WTC11 (cell line): ENCODE measurements around the gene SUSD4. TPM values are rescaled to one million over a fixed set of nuclear protein-coding genes. Genes with fewer than 3 reads are reported as not detected.

Experiments
- ATAC-seq: fragments of 200-7000 bp; cut with Tn5 transposase; 2 replicates; pipeline ENCODE4 v1.10.0; 2021; ENCODE audit warnings: mild to moderate bottlenecking, moderate library complexity
- CTCF ChIA-PET: fragments of 300-600 bp; sonication (Branson Sonifier 250); formaldehyde crosslinking; loops from one replicate; lab custom pipeline; 2021; ENCODE audit warnings: antibody characterized with exemption; lab: Charles Lee
- POLR2A ChIA-PET: fragments of 350-600 bp; sonication (Branson Sonifier 250); formaldehyde crosslinking; loops from one replicate; lab custom pipeline; 2021; ENCODE audit warnings: antibody characterized with exemption; lab: Charles Lee
- DNase-seq: peaks from one replicate; pipeline ENCODE4 v3.0.0; 2021; ENCODE audit warnings: low spot score
- H3K27ac Mint-ChIP-seq: 2 replicates; pipeline ENCODE4 v1.8.0; 2021; ENCODE audit warnings: mixed read lengths
- H3K27me3 Mint-ChIP-seq: 2 replicates; pipeline ENCODE4 v1.8.0; 2021; ENCODE audit warnings: low read depth, mild to moderate bottlenecking, moderate library complexity, mixed read lengths
- H3K36me3 Mint-ChIP-seq: 2 replicates; pipeline ENCODE4 v1.8.0; 2021; ENCODE audit warnings: mixed read lengths
- H3K4me1 Mint-ChIP-seq: 2 replicates; pipeline ENCODE4 v1.8.0; 2022; ENCODE audit warnings: mixed read lengths
- H3K4me3 Mint-ChIP-seq: 2 replicates; pipeline ENCODE4 v1.8.0; 2021; ENCODE audit warnings: mild to moderate bottlenecking, moderate library complexity, mixed read lengths
- H3K9me3 Mint-ChIP-seq: 2 replicates; pipeline ENCODE4 v1.8.0; 2021; ENCODE audit warnings: mixed read lengths
- ATF2 ChIP-seq: sonication (generic); formaldehyde crosslinking; IDR thresholded peaks from 2 replicates; pipeline ENCODE4 v1.8.1; 2022; ENCODE audit warnings: low read depth, missing genetic modification reagents, borderline replicate concordance
- CTCF ChIP-seq: fragments of 200-600 bp; IDR thresholded peaks from 2 replicates; pipeline ENCODE4 v1.8.0; 2022; ENCODE audit warnings: antibody characterized with exemption
- E2F4 ChIP-seq: sonication (generic); formaldehyde crosslinking; IDR thresholded peaks from 2 replicates; pipeline ENCODE4 v1.8.1; 2022; ENCODE audit warnings: low read depth, mild to moderate bottlenecking, moderate library complexity, missing genetic modification reagents, borderline replicate concordance
- E2F5 ChIP-seq: sonication (generic); formaldehyde crosslinking; IDR thresholded peaks from 2 replicates; pipeline ENCODE4 v1.8.1; 2022; ENCODE audit warnings: mild to moderate bottlenecking, moderate library complexity, missing genetic modification reagents
- EMX1 ChIP-seq: fragments of 250-450 bp; sonication (Bioruptor Pico); IDR thresholded peaks from 2 replicates; pipeline ENCODE4 v1.8.0; 2021; ENCODE audit warnings: mild to moderate bottlenecking
- ETV6 ChIP-seq: sonication (generic); formaldehyde crosslinking; IDR thresholded peaks from 2 replicates; pipeline ENCODE4 v1.8.1; 2022; ENCODE audit warnings: mild to moderate bottlenecking, missing genetic modification reagents
- MLX ChIP-seq: sonication (generic); formaldehyde crosslinking; IDR thresholded peaks from 2 replicates; pipeline ENCODE4 v1.8.1; 2023; ENCODE audit warnings: mild to moderate bottlenecking, missing genetic modification reagents, moderate library complexity
- NFYB ChIP-seq: sonication (generic); formaldehyde crosslinking; conservative IDR thresholded peaks from 2 replicates; pipeline ENCODE4 v1.8.0; 2022; ENCODE audit warnings: low read depth, missing genetic modification reagents
- OVOL2 ChIP-seq: fragments of 250-450 bp; sonication (Bioruptor Pico); IDR thresholded peaks from 2 replicates; pipeline ENCODE4 v1.9.0; 2021; ENCODE audit warnings: mild to moderate bottlenecking, borderline replicate concordance
- RORB ChIP-seq: fragments of 250-450 bp; sonication (Bioruptor Pico); IDR thresholded peaks from 2 replicates; pipeline ENCODE4 v1.9.0; 2021; ENCODE audit warnings: mild to moderate bottlenecking
- SMAD4 ChIP-seq: sonication (generic); formaldehyde crosslinking; IDR thresholded peaks from 2 replicates; pipeline ENCODE4 v1.8.0; 2022; ENCODE audit warnings: mild to moderate bottlenecking, missing genetic modification reagents
- SOX15 ChIP-seq: fragments of 250-450 bp; sonication (Bioruptor Pico); IDR thresholded peaks from 2 replicates; pipeline ENCODE4 v1.9.0; 2021; ENCODE audit warnings: mild to moderate bottlenecking
- TP53 ChIP-seq: sonication (generic); formaldehyde crosslinking; IDR thresholded peaks from 2 replicates; pipeline ENCODE4 v1.8.1; 2023; ENCODE audit warnings: mild to moderate bottlenecking, missing genetic modification reagents
- USF2 ChIP-seq: sonication (generic); formaldehyde crosslinking; IDR thresholded peaks from 2 replicates; pipeline ENCODE4 v1.8.1; 2023; ENCODE audit warnings: mild to moderate bottlenecking, missing genetic modification reagents, moderate library complexity
- ZBTB21 ChIP-seq: sonication (generic); formaldehyde crosslinking; IDR thresholded peaks from 2 replicates; pipeline ENCODE4 v1.8.1; 2023; ENCODE audit warnings: mild to moderate bottlenecking, missing genetic modification reagents, borderline replicate concordance
- ZNF138 ChIP-seq: sonication (generic); formaldehyde crosslinking; conservative IDR thresholded peaks from 2 replicates; pipeline ENCODE4 v1.8.1; 2022; ENCODE audit warnings: mild to moderate bottlenecking, moderate library complexity, missing genetic modification reagents
- ZNF232 ChIP-seq: sonication (generic); formaldehyde crosslinking; IDR thresholded peaks from 2 replicates; pipeline ENCODE4 v1.8.0; 2022; ENCODE audit warnings: mild to moderate bottlenecking, missing genetic modification reagents
- ZNF532 ChIP-seq: fragments of 250-450 bp; sonication (Bioruptor Pico); IDR thresholded peaks from 2 replicates; pipeline ENCODE4 v1.9.0; 2021; ENCODE audit warnings: mild to moderate bottlenecking, borderline replicate concordance
- total RNA-seq: library from RNA; stranded (reverse); gene quantifications from 3 replicates; pipeline ENCODE4 v1.2.3, GENCODE V29; 2021
- TF ChIP-seq, protein P1 (sequence below): sonication (generic); formaldehyde crosslinking; conservative IDR thresholded peaks from 2 replicates; pipeline ENCODE4 v1.8.1; 2023; ENCODE audit warnings: mild to moderate bottlenecking, low read depth, missing genetic modification reagents, moderate library complexity

SUSD4 gene
- total RNA-seq, 1 experiment from 2014 or later, result 1.8 TPM

DNA sequence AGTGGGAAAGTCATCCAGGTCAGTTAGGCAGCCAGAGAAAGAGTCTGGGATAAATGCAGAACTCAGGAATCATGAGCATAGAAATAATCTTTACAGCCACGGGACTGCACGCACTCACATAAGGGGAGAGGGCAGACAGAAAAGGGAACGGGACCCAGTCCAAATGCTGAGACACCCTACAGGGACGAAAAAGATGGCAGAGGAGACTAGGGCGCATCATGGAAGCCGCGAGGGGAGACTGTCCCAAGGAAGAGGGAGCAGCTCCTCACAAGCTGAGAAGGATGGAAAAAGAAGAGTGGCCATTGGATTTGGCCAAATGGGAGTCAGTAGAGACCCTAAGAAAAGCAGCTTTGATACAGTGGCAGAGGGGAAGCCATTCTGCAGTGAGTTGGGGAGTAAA is 118.0 kb downstream of the SUSD4 start (continued):
- TF ChIP-seq E2F4 (CRISPR knock-in tag) (no peak), ETV6 (CRISPR knock-in tag) (no peak), ZNF138 (CRISPR knock-in tag) (no peak), E2F5 (CRISPR knock-in tag) (no peak), ATF2 (CRISPR knock-in tag) (no peak)
- TF ChIP-seq, protein P1, sequence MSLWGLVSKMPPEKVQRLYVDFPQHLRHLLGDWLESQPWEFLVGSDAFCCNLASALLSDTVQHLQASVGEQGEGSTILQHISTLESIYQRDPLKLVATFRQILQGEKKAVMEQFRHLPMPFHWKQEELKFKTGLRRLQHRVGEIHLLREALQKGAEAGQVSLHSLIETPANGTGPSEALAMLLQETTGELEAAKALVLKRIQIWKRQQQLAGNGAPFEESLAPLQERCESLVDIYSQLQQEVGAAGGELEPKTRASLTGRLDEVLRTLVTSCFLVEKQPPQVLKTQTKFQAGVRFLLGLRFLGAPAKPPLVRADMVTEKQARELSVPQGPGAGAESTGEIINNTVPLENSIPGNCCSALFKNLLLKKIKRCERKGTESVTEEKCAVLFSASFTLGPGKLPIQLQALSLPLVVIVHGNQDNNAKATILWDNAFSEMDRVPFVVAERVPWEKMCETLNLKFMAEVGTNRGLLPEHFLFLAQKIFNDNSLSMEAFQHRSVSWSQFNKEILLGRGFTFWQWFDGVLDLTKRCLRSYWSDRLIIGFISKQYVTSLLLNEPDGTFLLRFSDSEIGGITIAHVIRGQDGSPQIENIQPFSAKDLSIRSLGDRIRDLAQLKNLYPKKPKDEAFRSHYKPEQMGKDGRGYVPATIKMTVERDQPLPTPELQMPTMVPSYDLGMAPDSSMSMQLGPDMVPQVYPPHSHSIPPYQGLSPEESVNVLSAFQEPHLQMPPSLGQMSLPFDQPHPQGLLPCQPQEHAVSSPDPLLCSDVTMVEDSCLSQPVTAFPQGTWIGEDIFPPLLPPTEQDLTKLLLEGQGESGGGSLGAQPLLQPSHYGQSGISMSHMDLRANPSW (CRISPR knock-in tag), result no peak

GRCh38 chr1:223245411-223245810 is 118.6 kb downstream of the SUSD4 start:
- POLR2A ChIA-PET, result no interaction called here
- TF ChIP-seq OVOL2 (CRISPR knock-in tag) (no peak), USF2 (CRISPR knock-in tag) (no peak), NFYB (no peak), CTCF (no peak), SMAD4 (CRISPR knock-in tag) (no peak), MLX (CRISPR knock-in tag) (no peak), TP53 (CRISPR knock-in tag) (no peak), RORB (CRISPR knock-in tag) (no peak), ZNF532 (CRISPR knock-in tag) (no peak), SOX15 (CRISPR knock-in tag) (no peak), ZNF232 (CRISPR knock-in tag) (no peak), ZBTB21 (CRISPR knock-in tag) (no peak), EMX1 (no peak), ATF2 (CRISPR knock-in tag) (no peak)

More at GRCh38 chr1:223245411-223245810, 118.6 kb downstream of the SUSD4 start:
- H3K27me3 Mint-ChIP-seq, result no peaks in the 10 kb centered on the region
- no peak overlapping the region for H3K27ac Mint-ChIP-seq
- H3K4me1 Mint-ChIP-seq, result no peaks in the 10 kb centered on the region
- H3K4me3 Mint-ChIP-seq, result no peak overlapping the region
- DNase-seq, result no peak
- no peaks in the 10 kb centered on the region for H3K9me3 Mint-ChIP-seq
- CTCF ChIA-PET, result interaction anchor here (1.1 kb wide), 1 partner anchor 112 kb away, joined by 5 read pairs; no protein-coding TSS in a partner anchor
- no peak for ATAC-seq
- H3K36me3 Mint-ChIP-seq, result no peaks in the 10 kb centered on the region
